NT2/D1 (cell line): ENCODE results near the gene ACTMAP.

ENCODE experiments used
- YY1 ChIP-seq: IDR thresholded peaks from 2 replicates; pipeline ENCODE4 v1.6.1; 2011; ENCODE audit not compliant: insufficient read length, insufficient read depth
- ZNF274 ChIP-seq: IDR thresholded peaks from 2 replicates; pipeline ENCODE4 v1.6.1; 2011; ENCODE audit warnings: mild to moderate bottlenecking, low read depth, low read length

DNA sequence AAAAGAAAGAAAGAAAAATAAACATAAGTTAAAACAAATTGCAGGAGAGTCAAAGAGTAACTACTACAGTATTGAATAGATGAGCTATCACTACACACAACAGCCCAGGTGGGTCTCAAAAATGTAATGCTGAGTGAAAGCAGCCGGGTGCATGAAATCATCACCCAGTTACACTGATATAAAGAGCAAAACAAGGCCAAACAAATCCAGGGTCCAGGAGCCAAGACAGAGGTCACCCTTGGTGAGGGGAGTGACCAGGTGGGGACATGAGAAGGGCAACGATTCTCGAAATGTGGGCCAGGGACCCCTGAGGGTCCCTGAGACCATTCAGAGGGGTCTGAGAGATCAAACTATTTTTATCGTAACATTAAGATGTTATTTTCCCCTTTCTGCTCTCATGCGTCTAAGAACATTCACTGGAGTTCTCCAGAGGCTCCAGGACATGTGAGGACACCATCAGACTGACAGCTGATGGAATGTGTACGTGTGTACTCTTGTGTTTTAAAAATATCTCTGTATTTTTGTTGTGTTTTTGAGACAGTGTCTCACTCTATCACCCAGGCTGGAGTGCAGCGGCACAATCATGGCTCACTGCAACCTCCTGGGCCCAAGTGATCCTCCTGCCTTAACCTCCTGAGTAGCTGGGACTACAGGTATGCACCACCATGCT is 44.2 kb downstream of the ACTMAP start:
- TF ChIP-seq ZNF274 (no peak), YY1 (no peak)
